ENCODE data around the gene RHBDL1.

RHBDL1 gene

DNA sequence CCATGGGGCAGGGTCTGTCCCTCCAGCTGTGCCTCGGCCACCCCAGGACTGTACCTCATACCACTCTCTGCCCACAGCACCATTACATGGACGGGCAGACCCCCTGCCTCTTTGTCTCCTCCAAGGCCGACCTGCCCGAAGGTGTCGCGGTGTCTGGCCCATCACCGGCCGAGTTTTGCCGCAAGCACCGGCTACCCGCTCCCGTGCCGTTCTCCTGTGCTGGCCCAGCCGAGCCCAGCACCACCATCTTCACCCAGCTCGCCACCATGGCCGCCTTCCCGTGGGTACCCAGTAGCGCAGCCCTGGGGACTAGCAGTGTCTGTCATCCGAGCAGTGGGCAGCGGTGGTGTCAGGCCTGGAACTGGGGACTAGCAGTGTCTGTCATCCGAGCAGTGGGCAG is 2.6 kb upstream of the RHBDL1 start:
- no peak for DNase-seq (ENCODE audit: low spot score)

DNA sequence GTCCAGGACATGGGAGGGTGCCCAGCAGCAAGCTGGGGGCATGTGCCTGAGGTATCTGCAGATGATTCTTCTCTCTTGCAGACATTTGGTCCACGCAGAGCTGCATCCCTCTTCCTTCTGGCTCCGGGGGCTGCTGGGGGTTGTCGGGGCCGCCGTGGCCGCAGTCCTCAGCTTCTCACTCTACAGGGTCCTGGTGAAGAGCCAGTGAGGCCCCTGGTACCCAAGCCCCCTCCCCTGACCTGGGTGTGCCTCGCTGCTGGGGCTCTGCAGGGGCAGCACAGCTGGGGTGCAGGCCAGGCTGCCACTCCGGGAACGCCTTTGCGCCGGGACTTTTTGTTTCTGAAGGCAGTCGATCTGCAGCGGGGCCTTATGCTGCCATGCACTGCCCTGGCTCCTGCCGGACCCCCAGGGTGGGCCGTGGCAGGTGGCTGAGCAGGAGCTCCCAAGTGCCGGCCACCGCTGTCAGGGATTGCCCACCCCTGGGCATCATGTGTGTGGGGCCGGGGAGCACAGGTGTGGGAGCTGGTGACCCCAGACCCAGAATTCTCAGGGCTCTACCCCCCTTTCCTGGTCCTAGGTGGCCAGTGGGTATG is 2.0 kb upstream of the RHBDL1 start:
- DNase-seq (ENCODE audit: low spot score), result no peak

DNA sequence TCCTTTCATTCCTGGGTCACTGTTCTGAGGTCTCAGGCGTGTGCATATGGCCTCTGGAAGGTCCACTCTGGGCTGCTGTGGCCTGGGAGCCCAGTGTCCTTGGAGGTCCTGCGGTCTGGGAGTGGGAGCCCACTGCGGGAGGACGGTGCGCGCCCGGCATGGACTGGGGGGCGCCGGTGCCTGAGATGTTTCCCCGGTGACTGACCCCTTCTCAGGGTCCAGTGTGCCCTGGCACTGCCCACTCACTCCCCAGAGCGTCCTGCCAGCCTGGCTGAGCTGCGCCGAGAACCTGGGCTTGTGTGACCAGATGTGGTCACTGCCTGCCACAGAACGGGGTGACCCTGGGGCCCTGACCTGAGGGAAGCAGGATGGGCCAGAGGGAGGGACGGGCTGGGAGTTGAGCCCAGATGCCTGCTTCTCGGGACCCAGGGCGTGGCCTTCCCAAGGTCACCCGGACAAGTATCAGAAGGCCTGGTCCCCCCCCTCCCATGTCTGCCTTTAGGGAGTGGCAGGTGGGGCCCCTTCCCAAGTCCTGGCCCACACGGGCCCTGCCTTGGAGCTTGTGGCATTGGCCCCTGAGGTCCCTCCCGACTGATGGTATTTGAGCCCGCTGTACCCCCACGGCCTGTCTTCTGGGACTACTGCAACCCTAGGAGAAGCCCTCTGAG is 1.1 kb upstream of the RHBDL1 start:
- DNase-seq (ENCODE audit: low spot score), result no peak

DNA sequence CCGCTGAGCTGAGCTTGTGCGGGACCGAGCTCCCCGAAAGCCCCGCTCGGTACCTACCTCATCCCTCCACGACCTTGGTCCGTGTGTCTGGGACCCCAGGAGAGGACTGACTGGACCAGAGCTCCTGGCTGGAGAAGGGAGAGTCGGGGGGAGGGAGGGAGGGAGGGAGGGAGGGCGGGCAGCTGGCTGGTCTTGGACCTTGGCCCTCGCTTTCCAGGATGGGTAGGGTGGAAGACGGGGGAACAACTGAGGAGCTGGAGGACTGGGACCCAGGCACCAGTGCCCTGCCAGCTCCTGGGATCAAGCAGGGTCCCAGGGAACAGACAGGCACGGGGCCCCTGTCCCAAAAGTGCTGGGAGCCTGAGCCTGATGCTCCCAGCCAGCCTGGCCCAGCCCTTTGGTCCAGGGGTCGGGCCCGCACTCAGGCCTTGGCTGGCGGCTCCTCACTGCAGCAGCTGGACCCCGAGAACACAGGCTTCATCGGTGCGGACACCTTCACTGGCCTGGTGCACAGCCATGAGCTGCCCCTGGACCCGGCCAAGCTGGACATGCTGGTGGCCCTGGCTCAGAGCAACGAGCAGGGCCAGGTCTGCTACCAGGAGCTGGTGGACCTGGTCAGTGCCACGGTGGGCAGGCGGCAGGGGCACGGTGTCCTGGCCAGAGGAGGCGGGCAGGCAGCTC is 553 bp downstream of the RHBDL1 start:
- no peak for DNase-seq (ENCODE audit: low spot score)

DNA sequence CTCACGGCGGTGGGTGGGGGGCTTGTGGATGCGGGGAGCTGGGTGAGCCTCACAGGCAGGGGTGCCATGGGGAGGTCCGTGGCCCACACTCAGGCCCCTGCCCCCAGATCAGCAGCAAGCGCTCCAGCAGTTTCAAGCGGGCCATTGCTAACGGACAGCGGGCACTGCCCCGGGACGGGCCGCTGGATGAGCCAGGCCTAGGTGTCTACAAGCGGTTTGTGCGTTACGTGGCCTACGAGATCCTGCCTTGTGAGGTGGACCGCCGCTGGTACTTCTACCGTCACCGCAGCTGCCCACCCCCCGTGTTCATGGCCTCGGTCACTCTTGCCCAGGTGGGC is 1.1 kb downstream of the RHBDL1 start:
- DNase-seq (ENCODE audit: low spot score), result no peak

DNA sequence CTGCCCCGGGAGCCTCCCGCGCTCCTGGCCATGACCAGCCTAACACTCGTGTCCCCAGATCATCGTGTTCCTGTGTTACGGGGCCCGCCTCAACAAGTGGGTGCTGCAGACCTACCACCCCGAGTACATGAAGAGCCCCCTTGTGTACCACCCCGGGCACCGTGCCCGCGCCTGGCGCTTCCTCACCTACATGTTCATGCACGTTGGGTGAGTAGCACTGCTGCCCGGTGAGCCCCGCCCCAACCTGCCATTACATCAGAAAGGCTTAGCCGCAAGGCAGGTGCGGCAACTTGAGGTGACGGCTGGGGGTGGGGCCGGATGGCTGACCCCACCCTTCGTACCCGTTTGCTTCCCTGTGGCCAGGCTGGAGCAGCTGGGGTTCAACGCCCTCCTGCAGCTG is 1.4 kb downstream of the RHBDL1 start:
- DNase-seq (ENCODE audit: low spot score), result no peak

DNA sequence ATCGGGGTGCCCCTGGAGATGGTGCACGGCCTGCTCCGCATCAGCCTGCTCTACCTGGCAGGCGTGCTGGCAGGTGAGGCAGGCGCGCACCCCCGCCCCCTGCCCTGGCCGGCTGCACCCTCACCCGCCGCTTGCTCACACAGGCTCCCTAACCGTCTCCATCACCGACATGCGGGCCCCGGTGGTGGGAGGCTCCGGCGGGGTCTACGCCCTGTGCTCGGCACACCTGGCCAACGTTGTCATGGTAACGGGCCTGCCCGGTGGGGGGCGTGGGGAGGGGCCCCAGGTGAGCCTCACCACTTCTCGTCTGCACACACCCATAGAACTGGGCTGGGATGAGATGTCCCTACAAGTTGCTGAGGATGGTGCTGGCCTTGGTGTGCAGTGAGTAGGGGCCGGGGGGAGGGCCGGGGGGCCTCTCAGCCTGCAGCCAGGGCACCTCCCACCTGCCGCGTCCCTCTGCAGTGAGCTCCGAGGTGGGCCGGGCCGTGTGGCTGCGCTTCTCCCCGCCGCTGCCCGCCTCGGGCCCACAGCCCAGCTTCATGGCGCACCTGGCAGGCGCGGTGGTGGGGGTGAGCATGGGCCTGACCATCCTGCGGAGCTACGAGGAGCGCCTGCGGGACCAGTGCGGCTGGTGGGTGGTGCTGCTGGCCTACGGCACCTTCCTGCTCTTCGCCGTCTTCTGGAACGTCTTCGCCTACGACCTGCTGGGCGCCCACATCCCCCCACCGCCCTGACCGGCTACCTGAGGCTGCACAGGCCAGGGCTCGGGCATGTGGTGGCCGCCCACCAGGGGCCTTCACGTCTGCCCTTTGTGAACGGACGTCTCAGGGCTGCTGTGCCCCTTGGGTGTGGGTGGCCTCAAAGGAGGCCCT is 2.1 kb downstream of the RHBDL1 start:
- DNase-seq (ENCODE audit: low spot score), result no peak

DNA sequence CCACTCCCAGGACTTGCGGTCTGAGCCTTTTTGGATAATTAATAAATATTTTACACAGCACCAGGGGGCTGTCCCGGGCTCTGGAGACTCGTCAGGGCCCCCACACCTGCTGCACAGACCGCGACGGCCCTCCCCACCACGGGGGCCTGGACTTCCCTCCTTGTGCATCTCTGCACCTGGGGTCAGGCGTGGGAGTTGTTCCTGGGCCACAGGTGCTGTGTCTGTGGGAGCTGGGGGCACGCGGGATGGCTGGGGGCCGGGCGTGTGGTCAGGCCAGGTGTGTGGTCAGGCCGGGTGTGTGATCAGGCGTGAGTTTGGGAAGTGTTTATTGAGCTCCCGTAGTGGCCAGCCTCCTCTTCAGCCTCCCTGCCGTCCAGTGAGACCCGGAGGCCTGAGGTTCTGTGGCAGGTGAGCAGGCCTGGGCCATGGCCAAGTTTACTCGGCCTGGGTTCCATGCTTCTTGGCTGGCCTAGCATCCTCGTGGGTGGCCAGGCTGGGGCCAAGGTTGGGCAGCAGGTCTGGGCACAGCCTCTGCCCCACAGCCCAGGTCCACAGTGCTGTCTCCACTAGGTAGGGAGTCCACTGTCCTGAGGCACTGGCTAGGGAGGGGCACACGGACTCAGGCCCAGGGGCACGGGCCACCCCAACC is 2.9 kb downstream of the RHBDL1 start:
- DNase-seq (ENCODE audit: low spot score), result no peak

DNA sequence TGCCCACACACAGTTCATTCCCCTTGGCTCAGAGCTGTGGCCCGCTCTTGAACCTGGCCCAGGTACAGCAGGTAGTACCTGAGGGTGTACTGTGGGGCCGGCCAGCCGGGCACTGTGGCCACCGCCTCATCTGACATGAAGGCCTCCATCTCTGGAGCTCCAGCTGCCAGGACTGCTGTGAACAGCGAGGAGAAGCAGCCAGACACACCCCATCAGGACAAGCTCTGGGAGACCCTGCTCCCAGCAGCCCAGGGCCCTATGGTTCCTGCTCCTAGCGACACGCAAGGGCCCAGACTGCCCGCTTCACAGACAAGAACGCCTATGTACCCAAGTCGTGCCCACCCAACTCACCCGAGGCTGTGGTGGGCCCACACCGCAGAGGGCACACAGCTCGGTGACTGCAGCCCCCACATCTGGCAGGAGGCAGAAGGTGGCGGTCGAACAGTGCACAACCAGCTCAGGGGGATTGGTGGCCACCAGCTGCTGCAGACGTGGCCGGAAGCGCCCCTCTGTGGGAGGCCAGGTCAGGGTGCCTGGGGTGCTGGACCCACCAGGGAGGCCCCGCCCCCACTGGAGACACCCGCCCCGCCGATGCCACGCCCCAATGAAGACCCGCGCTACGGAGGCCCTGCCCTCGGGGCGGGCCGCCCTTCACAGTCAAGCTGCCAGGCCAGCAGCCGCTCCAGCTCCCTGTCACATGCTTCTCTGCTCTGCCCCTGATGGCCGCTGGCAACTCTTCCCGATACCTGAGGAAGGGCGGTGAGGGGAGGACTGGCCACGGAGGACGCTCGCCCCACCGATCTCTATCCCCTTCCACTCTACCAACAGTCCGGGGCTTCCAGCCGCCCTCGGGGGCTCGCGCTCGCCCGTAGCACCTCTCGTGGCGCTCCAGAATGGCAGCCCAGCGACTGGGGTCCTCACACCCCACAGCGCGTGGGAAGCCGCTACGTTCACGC is 3.7 kb downstream of the RHBDL1 start:
- DNase-seq (ENCODE audit: low spot score), result peak; percentile 88

DNA sequence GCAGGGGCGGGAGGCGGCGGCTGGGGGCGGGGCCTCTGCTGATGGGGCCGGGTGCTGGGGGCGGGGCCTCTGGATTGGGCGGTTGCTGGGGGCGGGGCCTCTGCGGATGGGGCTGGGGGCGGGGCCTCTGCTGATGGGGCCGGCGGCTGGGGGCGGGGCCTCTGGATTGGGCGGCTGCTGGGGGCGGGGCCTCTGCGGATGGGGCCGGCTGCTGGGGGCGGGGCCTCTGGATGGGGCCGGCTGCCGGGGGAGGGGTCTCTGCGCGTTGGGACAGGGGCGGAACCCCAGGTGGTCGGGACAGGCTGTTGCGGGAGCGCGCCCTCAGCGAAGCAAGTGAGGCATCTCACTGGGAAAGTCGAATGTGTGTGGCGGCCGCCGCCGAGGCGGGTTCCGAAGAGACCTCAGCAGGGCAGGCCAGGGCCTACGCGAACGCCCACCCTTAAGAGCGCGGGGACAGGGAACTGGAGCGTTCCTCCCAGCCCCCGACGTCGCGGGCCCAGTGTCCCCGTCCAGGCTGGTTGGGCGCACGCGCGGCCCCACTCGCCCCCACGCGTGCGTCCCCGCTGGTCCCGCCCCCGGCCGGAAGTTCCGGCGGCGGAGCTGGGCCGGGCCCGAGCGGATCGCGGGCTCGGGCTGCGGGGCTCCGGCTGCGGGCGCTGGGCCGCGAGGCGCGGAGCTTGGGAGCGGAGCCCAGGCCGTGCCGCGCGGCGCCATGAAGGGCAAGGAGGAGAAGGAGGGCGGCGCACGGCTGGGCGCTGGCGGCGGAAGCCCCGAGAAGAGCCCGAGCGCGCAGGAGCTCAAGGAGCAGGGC is 4.5 kb downstream of the RHBDL1 start, which contains the start of gene STUB1:
TSS of gene STUB1 (plus strand) at position 597 of the 811 bp plus-strand sequence. CDS start at position 713, 116 bp downstream.
- DNase-seq (ENCODE audit: low spot score), result peak; percentile 88

DNA sequence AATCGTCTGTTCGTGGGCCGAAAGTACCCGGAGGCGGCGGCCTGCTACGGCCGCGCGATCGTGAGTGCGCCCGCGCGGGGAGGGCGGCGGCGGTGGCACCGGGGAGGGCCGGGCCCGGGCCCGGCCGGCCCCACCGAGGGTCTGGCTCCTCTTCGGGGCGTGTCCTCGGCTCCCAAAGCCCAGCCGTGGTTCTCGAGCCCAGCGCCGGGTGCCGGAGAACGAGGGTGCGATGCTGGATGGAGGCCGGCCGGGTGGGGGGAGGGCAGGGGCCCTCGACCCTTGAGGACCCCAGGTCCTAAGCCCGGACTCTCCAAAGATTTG is 5.1 kb downstream of the RHBDL1 start:
- DNase-seq (ENCODE audit: low spot score), result no peak

DNA sequence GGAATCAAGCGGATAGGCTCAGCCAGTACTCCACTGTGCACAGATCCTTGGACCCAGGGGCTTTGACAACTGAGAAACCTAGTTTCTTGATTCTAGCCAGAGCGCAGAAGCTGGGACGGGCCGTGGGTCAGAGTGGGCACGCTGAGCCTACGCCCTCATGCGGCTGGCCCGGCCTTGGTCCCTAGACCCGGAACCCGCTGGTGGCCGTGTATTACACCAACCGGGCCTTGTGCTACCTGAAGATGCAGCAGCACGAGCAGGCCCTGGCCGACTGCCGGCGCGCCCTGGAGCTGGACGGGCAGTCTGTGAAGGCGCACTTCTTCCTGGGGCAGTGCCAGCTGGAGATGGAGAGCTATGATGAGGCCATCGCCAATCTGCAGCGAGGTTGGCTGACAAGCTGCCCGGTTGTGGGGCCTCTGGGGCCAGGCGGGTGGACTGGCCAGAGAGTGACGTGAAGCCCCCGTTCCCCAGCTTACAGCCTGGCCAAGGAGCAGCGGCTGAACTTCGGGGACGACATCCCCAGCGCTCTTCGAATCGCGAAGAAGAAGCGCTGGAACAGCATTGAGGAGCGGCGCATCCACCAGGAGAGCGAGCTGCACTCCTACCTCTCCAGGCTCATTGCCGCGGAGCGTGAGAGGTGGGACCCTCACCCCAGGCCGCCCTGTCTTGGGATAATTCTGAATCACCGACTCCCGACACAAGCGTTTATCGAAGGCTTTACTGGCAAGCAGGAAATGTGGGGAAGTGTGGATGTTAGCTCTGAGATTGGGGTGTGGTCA is 5.7 kb downstream of the RHBDL1 start:
- DNase-seq (ENCODE audit: low spot score), result no peak

DNA sequence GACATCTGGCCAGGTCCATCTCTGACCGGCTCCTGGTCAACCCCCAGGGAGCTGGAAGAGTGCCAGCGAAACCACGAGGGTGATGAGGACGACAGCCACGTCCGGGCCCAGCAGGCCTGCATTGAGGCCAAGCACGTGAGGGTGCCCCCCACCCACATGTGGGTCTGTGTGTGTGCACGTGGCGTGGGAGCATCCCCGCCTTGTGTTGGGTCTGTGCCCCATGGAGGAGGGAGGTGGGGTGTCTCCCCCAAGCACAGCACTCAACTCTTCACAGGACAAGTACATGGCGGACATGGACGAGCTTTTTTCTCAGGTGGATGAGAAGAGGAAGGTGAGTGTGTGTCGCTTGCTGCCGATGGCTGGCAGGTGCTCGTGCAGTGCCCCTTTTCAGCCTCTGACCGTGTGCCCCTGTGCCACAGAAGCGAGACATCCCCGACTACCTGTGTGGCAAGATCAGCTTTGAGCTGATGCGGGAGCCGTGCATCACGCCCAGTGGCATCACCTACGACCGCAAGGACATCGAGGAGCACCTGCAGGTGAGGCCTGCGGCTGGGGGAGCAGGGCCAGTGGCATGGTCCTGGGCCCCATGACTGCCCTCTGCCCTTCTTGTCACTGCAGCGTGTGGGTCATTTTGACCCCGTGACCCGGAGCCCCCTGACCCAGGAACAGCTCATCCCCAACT is 6.4 kb downstream of the RHBDL1 start:
- no peak for DNase-seq (ENCODE audit: low spot score)

DNA sequence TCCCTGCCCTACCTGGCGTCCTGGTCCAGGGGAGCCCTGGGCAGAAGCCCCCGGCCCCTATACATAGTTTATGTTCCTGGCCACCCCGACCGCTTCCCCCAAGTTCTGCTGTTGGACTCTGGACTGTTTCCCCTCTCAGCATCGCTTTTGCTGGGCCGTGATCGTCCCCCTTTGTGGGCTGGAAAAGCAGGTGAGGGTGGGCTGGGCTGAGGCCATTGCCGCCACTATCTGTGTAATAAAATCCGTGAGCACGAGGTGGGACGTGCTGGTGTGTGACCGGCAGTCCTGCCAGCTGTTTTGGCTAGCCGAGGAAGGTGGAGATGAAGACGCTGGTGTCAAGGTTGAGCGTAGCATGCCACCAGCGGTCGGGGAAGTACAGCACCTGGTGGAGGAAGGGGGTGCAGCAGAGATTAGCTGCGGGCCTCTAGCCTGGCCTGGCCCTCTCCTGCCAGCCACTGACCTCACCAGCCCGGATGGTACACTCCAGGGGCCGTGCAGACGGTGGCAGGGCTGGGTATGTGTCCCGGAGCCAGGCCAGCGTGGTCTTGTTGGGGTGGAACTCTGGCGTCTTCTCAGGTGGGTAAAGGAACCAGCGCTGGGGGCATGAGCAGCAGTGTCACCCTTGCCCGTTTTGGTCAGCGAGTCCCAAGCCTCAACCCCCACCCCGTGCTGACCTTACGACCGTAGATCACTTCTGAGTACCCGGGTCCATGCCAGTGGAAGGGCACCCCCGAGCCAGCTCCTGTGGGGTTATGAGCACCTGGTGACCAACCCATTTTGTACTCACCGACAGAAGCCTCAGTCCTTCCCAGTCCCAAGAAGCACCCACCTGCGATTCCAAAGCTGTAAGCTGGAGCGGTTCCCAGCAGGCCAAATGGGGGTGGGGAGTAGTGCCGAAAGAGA is 7.3 kb downstream of the RHBDL1 start:
- DNase-seq (ENCODE audit: low spot score), result no peak

DNA sequence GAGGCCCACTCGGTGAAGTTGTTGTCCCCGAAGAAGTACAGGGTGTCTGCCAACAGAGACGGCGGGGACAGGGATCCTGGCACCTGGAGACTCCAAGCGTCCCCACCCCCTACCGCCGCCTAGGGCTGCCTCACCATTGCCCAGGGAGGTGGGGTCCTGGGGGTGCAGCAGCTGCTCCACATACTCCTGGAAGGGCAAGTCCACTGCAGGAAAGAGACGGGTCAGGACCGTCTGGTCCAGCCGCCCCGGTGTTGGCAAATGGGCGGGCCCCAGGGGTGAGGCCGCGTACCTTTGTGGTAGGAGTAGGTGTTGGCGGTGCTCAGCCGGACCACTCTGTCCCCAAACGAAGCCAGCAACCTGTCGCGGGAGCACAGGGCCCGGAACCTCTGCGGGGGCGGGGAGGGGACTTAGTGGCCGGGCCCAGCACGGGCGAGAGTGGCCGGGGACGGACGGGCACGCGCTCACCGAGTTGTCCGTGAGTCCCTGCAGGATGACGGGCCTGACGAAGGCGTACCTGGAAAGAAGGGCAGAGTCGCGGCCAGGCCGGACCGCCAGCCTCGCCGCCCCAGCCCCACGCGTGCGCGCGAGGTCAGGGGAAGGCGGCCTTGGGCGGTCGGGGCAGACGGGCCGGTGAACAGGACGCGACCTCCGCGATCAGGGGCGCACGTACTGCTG is 8.1 kb downstream of the RHBDL1 start:
- no peak for DNase-seq (ENCODE audit: low spot score)

DNA sequence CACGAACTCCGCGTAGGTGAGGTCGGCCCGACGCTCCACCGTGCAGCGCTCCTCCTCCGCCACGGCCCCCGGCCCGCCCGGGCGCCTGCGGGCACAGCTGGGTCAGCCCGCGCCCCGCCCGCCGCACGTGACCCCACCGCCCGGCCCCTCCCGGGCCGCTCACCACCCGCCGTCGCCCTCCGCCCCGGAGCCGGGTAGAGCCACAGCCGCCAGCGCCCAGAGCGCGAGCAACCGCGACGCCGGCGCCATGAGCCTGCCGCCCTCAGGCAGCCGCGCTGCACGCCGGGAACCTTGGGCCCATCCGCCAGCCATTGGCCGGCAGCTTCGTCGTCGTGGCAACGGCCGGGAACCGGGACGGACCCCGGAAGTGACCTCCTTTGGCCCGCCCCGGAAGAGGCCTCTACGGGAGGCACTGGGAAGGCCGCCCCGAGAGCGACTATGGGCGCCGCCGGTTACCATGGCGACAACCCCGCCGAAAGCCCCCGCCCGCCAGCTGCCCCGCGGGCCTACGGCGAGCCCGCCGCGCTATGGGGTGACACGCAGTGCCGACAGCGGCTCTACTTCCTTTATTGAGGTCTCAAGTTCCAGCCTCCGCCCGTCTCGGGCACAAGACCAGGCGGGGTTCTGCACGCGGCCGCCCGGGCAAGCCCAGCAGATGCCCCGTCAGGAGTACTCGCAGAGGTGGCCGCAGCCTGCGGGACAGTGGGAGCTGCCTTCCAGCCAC is 8.8 kb downstream of the RHBDL1 start, which contains the start of gene JMJD8:
TSS of gene JMJD8 (minus strand) at position 264 of the 724 bp plus-strand sequence. CDS start at position 249, 15 bp downstream.
- peak; percentile 95 for DNase-seq (ENCODE audit: low spot score)
